GM21390 (cell line): ENCODE measurements around the gene HDAC2.
A peak's percentile ranks its signal among the peaks of the same experiment; 100 is the strongest.
"Not testable (repeated sequence)": the region's sequence is repeated elsewhere in the genome, so short reads cannot be mapped to it uniquely, and the experiment has no call there.

ENCODE experiments used
- ATAC-seq: cut with Tn5 transposase; IDR thresholded peaks from one replicate; pipeline ENCODE4 v1.9.1; 2021; ENCODE audit not compliant: unreplicated experiment

HDAC2 gene

DNA sequence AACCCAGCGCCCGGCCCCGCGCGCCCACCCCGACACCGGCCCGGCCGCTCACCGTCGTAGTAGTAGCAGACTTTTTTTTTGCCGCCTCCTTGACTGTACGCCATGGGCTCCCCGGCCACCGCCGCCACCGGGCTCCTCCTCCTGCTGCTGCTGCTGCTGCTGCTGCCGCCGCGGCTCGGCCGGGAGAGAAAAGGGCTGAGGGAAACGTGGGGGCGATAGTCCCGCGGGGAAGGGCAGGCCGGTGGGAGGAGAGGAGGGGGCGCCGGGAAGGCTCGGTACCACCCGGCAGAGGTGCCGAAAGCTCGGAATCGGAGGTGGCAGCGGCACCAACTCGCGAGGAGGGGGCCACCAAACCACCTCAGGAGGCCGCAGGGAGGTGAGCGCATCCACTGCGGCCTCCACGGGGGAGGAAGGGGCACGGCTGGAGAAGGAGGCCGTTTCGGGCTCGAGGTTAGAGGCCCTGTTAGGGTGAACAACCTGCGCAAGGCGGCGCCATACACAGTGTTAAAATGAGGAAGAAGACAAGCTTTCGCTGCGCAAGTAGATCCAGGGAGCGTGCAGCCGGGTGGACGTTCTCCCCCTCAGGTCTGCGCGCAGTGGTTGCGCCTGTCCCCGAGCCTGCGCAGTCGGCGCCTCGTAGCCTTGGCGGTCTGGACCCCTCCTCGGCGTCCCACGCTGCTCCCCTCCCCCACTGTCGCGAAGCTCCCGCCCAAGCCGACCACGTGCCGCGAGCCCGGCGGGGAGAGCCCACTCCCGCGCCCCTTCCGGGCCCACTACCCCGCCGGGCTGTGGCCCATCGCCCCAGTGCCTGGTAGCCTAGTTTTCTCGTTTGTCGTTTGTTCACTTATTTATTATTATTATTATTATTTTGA is at the start of gene HDAC2:
TSS of gene HDAC2 (minus strand) at position 344 of the 872 bp plus-strand sequence. CDS start at position 104, 240 bp downstream.
- ATAC-seq, result peak; percentile 77

DNA sequence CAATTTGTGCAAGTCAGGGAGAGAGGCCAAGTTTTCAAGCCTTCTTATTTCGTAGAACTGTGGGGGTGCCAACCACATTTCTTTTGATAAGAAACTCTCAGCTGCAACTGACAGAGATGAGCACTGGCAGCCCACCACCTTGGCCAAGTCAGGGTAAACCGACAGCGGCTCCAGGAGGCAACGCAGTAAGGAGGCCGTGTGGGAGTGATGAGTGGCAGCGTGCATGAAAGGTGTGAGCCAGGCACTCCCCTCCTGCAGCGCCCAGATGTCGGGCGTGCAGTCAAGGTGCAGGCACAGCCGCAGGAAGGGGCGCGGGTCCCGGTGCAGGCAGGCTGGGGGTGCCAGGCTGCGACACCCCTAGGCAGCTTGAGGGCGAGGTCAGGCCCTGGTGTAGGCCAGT is 49.2 kb upstream of the HDAC2 start:
- no peak for ATAC-seq

DNA sequence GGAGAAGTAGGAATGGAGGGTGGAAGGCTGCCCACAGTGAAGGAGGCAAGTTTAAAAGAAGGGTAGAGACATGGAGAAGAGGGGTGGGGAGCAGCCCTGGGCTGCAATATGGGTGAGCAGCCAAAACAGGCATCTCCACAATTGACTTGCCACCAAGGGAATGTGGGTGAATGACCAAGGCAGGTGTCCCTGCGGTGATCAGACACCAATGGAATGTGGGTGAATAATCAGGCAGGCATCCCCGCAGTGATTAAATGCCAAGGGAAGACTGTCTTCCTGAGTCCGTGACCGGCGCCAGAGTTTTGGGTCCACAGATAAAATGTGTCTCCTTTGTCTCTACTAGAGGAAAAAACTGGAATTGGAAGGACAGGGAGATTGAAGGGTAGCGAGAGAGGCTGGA is 46.2 kb upstream of the HDAC2 start:
- ATAC-seq, result not testable (repeated sequence)

DNA sequence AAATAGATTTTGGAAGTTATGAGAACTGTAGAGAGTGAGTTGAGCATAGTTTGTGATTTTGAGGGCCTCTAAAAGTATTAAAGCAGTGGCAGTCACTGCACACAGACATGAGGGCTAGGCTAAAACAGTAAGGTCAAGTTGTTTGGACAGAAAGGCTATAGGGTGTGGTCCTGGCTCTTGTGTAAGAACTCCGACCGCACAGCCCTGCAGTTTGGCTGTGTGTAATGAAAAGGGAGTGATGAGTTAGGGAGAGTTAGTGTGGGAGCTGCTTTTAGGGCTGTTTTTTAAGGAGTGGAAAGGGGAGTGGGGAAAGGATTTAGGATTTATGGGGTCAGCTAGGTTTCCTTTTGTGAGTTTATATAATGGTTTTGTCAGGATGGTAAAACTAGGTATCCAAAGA is 43.2 kb upstream of the HDAC2 start:
- ATAC-seq, result not testable (repeated sequence)

DNA sequence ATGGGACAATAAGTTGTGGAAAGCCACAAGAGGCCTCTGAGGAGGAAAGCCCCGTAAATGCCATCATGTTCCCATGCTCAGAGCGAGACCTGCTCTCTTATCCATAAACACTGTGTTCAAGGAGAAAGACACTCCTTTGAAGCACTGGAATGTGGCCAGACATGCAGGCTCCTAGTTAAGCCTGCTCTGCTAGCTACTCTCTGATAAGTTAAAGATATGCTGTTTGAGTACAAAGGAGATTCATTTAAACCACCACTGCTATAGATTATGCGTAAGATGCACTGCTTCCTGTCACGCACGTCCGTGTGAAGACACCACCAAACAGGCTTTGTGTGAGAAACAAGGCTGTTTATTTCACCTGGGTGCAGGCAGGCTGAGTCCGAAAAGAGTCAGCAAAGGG is 40.5 kb upstream of the HDAC2 start:
- ATAC-seq, result not testable (repeated sequence)

DNA sequence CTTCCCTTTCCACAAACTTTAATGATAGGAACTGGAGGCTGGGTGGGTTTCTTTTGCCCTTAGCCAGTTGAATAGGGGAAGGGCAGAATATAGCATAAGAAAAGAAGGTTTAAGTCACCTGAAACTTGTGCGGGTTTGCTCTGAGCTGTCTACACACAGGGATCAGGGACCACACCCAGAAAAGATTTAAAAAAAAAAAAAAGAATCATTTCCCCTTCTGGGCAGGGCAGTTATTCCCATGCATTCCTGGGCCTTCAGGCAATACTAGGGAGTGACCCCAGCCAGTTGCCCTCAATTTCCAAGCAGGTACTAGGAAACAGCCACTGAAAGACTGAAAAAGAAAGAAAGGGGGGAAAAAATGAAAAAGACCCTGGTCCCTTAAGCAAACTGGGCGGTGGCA is 39.6 kb upstream of the HDAC2 start:
- no peak for ATAC-seq

DNA sequence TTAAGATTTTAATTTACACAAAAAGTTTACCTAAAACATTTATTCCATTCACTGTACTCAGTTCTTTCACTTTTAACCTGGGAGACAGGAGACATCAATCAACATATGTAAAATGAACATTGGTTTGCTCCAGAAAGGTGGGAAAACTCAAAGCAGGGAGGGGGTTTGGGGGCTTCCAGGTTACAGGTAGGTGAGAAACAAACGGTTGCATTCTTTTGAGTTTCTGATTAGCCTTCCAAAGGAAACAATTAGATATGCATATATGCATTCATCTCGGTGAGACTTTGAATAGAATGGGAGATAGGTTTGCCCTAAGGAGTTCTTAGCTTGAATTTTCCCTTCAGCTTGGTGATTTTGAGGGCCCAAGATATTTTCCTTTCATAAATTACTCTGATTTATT is 38.2 kb upstream of the HDAC2 start:
- no peak for ATAC-seq

DNA sequence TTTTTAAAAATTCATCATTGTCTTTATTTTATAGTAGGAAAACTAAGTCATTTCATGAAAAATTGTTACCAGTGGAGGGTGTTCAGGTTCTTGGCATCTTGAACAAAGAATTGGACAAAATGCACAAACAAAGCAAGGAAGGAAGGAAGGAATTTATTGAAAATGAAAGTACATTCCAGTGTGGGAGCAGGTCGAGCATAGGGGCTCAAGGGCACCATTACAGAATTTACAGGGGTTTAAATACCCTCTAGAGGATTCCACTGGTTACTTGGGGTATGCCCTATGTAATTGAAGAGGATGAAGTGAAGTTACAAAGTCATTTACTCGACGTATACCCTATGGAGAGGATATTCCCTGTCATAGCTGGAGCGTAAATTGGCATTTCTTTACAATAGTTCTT is 37.4 kb upstream of the HDAC2 start:
- ATAC-seq, result no peak

DNA sequence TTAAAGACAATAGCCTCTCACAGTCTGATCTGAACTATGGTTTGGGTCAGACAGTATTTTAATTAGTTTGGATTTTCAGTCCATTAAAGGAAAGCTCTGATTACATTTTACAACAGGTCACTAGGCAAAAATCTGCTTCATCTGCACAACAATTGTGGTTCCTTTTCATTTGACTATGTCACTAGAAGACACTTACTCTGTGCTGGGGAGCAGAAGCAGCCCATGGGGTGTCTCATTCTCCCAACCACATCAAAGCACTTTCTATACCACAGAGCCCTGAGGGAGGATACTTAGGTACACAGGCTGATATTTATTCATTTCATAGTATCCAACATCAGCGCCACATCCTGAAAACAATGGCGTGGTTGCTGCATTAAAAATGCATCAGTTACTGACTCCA is 36.6 kb upstream of the HDAC2 start:
- ATAC-seq, result no peak

DNA sequence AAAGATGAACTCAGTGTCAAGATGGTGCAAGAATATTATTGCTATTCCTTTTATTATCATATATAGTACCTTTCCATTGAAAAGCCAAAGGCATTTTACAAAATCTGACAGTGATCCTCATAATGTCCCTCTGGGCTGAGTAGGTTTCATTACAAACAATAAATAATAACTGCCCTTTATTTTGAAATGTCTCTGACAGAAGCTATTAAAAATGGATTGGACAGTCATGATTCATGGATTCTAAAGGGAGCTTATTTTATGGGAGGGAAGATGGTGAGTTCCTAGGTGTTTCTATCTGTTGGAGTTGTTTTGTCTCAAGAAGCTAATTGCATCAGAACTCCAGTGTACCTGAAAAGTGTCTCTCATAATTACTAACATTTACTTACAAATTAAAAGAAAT is 30.4 kb upstream of the HDAC2 start:
- ATAC-seq, result no peak

DNA sequence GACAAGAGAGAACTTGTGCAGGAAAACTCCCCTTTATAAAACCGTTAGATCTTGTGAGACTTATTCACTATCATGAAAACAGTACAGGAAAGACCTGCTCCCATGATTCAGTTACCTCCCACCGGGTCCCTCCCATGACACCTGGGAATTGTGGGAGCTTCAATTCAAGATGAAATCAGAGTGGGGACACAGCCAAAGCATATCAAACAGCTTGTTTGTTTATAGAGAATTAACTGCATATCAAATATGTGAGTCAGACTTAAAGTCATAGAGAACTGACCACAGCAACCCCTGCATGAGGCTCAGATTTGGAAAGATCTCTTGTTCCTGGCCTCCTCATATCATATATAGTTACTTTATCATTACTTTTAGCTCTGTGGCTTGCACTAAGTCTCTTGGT is 29.1 kb upstream of the HDAC2 start:
- ATAC-seq, result no peak

DNA sequence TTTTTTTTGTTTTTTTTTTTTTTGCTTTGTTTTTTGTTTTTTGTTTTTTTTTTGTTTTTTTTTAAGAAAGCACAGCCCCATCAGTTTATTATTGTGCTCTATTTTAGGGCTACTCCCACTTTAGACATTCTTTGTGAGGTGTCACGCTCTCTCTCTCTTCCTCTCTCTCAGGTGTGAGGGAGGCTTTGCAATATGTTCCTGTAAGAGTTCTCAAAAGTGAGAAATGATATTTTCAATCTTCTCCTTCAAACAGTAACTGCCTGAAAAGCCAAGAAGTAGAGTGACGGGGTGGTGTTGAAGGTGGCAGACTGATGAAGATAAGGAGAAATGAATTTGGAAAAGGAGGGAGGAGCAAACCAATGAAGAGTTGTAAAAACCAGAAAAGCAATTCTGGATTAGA is 28.3 kb upstream of the HDAC2 start:
- no peak for ATAC-seq

DNA sequence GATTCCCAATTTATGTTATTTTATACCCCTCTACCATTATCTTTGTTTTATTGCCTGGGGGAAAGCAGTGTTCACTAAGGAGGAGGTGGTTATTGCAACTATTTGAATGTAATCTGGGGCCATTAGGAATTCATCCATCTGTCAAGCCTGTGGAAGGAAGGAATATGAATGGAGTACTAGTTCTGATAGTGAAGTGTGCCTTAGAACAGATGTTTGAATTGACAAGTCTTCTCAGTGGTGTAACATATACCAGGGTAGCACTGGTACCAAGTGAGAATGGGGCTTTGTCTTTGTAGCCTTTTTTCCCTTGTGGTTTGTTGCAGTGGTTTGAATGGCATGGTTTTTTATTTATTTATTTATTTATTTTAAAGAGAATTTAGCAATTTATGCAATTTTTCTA is 27.9 kb upstream of the HDAC2 start:
- no peak for ATAC-seq

DNA sequence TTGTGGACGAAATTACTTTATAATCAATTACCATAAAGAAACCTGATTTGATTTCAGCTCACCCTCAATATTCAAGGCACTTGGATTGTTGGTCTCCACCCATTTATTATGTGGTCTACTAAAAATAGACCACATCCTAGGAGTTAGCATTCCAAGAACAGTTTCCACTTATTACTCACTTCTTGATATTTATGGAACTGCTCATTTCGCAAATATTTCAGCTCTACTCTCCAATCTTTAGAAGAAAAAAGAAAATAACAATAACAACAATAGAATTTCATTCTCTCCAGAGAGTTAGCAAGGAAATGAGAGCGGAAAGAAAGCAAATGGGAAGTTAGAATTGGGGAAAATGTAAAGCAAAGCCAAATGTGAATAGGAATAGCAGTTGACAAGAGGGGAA is 26.2 kb upstream of the HDAC2 start:
- no peak for ATAC-seq

DNA sequence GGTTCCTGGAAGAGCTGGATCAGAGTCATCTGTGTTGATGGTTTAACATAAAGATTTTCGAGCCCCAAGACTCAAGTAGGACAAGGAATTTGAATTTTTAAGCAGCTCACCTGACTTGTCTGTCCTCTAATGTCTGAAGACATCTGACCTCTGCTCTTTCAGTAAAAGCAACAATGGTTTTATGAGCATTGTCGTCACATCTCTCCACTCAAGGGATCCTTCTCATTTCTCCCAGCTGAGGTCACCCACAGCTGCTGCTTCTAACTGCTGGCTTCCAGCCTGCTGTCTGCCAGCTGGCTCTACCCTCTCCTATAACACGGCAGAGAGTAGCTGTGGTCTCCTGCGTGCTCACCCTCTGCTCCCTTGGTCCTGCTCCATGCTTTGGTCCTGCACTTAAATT is 24.7 kb upstream of the HDAC2 start:
- no peak for ATAC-seq

DNA sequence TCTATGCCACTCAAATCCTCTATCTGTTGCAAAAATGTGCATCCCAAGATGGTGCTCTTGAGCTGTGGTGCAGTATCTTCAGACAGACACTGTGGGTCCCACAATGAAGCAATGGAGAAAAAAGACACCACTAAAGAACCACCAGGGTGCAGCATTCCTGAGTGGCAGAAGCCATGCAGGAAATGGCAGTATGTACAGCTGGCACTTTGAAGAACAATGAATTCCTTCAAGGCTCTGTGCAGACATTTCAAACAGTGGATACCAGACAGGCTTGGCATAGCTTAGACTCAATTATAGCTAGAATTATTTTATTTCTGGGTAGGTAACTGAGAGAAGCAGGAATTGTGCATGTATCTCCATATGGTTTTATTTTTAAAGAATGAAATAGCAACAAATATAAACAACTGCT is 24.0 kb upstream of the HDAC2 start:
- ATAC-seq, result peak; percentile 94

DNA sequence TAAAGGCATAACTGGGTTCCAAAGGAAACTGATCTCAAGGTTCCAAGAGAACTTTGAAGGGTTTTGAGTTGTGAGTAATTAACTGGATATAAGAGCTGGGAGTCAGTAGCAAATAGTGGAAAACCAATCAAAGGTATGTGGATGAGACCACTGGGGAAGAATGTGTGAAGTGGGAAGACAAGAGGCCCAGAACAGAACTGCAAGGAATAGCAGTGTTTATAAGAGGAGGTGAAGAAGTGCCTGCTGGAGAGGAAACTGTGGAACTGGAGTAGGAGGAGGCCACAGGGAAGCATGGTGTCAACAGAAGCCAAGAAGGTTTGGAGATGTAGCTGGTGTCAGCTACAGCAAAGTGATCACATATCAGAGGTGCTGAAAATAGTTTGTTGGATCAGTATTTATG is 18.7 kb upstream of the HDAC2 start:
- no peak for ATAC-seq

DNA sequence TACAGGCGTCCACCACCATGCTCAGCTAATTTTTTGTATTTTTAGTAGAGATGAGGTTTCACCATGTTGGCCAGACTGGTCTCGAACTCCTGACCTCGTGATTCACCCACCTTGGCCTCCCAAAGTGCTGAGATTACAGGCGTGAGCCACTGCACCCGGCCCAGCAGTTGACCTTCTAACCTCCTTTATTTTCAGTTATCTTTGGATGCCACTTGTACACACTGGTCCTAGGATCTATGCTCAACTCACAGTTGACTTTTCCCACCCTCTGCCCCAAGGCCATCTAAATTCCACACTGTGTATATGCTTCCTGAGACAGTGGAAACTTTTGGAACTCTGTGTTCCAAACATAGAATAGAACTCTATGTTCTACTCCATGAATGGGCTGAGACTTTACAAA is 11.7 kb upstream of the HDAC2 start:
- ATAC-seq, result not testable (repeated sequence)

DNA sequence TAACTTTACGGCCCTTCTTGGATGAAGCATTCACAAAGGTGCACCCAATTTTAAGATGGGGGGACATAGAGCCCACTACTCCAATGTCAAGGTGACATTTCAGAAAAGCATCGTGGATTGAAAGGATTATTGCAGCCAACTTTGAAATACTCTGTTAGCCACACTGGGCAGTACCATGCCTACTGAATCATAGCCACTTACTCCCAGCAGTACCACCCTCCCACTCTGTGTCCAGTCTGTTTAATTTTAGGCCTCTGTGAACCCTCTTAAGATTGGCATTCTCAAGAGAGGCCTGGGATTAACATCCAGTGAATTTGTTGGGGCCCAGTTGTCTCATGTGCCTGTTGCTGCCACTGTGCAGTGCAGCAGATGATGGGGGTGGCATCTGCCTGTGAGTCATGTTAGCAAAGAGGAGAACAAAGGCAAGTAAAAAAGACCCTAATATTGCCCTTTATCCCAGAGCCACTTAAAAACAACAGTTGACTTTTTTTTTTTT is 11.2 kb upstream of the HDAC2 start:
- no peak for ATAC-seq

DNA sequence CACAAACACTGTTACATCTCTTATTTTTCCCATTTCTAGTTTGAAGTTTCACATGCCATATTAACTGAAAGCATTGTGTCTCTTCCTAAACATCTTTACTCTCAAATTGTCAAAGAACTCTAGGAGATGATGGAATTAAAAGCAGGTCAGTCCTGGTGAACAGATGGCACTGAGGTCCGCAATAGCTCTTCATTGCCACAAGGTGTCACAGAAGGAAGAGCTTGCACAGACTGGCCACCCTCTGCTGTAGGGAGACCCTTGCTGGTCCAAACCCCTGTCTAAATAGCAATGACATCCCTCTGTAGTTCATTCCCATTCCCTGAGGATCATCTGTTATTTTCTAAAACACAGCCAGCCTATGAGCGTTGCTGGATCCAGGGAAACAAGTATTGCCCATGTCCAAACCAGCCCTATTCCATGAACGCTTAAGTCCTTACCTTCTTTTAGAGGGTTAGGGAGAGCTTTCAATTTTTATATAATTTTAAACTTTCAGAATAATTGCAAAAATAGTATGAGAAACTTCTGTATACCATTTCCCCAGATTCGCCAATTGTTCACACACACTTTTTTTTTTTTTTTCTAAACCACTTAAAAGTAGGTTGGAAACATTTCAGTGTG is 10.1 kb upstream of the HDAC2 start:
- ATAC-seq, result peak; percentile 64

DNA sequence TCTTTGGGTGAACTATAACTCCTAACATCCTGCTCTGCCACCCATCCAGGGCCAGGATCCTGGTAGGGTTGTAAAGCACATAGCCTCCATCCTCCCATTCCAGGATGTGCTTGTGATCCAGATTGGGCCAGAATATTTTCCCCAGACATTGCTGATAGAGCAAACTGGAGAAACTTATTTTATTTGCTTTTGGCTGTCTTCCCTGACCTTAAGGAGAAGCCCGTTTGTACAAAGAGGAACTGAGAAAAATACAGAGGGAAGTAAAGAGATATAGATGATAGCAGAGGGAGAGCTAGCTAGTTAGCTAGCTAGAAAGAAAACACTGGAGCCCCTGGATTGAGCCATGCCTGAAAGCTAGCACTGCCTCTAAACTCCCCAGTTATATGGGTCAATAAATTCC is 9.0 kb upstream of the HDAC2 start:
- ATAC-seq, result peak; percentile 61

DNA sequence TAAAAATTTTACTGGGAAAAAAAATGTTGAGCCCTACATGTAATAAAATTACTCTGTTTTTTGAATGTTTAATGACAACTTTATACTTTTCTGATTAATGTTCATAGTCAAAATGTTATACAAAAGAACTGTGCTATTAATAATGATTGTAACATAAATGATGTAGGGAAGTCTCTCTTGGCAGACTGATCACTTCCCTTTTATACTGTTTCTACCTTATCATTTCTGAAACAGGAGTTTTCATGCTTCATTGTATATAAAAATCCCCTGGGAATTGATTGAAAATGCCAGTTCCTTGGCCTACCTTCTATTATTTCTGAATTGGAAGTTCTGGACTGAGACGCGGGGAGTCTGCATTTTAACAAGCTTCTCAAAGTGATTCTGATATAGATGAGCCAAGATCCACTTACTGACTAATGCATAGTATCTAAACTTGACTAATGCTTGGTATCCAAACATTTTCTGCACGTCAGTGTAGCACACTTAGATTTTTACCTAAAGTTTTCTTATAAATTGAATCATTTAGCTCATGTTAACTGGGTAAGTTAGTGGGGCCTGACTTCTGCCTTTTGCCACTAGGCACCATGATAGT is 7.2 kb upstream of the HDAC2 start:
- no peak for ATAC-seq
